Limb (tissue), 2 donors: ENCODE measurements around the gene RNF215.

ENCODE experiments used
- DNase-seq, 2 donors: peaks; one replicate each; pipeline ENCODE4 v3.0.0-alpha.2; 2016; ENCODE audit errors: extremely low spot score in 2 of 2

RNF215 gene

DNA sequence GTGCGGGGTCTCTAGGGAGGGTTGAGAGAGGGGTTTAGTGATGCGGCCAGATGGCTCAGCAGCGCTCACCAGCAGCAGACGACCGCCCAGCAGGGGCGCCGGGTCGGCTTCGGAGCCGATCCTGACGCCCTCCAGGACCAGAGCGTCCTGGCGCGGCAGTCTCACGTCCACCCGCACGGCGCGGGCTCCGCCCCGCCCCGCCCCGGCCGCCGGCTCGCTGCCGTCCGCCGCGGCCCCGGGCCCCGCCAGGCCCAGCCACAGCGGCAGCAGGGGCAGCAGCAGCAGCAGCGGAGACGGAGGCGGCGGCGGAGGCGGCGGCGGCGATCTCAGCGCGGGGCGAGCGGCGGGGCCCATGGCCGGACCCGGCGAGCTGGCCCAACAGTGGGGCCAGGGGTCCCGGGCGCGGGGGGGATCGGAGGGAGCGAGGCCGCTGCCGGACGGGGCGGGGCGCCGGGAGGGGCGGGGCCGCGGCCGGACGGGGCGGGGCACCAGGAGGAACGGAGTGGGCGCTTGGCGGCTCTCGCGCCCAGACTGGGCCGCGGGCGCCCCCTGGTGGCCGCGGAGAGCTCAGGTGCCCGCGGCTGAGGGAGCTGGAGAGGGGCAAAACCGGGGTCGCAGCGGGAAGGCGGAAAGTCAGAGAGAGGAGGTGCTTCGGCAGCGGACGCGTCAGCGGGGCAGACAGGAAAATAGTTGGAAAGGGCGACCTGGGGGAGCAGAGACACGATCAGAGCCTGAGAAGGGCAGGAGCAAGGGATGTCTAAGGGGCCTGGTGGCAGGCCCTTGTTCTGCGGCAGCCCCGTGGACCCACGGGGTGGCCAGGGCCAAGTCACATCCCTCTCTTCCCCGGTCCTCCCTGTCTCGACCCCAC, at the start of gene RNF215:
Gene RNF215, minus strand, starts transcription at position 452 of the 868 bp plus-strand sequence. Its CDS starts 98 bp downstream, at position 354.
- DNase-seq, result peak; percentile 87 to 93

DNA sequence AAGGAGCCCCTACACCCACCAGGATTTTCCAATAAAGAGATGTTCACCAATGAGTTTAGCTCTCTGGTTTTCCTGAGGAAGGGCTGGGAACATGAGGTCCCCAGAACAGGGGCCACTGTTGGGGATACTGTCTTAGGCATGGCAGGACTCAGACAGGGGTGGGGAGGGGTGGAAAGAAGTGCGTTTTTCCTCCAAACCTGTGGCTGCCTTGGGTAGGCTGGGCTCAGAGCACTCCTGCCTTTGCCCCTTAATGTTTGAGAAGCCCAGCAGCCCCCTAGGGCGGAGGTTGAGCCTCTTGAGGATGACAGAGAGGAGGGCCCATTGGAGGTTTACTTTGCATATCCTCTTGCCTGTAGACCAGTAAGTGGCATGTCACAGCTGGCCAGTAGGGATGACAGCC, 49.0 kb upstream of the RNF215 start:
- DNase-seq, result no peak

DNA sequence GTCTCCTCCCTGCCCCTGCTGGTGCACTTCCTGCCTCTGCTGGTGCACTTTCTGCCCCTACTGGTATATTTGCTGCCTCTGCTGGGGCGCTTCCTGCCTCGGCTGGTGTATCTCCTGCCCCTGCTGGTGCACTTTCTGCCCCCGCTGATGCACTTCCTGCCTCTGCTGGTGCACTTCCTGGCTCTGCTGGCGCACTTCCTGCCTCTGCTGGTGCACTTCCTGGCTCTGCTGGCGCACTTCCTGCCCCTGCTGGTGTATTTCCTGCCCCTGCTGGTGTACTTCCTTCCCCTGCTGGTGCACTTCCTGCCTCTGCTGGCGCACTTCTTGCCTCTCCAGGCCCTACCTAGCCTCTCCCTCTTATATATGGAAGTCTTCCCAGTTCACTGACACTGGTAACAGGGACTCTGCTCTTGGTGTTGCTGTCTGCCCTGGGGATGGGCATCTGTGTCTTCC, 48.5 kb upstream of the RNF215 start:
- DNase-seq, result no peak

DNA sequence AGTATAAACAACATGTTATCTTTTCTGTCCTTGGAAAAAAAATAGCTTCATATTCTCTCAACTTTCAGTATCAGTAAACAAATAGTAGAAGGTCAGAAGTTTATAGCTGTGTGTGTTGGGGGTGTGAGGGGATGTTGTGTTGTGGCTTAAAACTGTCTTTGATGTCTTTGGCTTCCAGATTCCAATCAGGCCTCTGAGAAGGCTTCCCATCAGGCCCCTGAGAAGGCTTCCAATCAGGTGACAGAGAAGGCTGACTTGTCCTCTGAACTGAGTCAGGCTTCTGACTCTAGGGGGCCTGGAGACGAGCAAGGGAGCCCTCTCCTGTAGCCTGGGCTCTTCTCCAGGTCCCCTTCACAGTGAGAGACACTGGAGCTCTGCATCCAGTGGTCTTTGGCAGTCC, 47.6 kb upstream of the RNF215 start:
- DNase-seq, result no peak

DNA sequence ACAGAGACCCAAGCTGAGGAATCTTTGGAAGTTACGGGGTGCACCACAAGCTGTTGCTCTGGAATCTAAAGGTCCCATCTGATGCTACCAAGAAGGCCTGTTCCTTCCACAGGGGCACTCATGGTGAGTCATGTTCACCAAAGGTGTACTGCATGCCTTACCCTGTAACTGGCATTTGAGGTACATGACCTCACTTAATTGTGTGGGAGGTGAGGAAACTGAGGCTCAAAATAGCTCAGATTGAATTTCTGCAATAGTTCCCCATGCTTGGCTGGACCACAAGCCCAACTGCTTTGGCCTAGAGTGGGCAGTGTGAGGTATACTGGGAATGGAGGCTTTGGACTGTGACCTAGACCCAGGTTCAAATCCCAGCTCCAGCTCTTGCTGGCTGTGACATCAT, 46.6 kb upstream of the RNF215 start:
- no peak for DNase-seq

DNA sequence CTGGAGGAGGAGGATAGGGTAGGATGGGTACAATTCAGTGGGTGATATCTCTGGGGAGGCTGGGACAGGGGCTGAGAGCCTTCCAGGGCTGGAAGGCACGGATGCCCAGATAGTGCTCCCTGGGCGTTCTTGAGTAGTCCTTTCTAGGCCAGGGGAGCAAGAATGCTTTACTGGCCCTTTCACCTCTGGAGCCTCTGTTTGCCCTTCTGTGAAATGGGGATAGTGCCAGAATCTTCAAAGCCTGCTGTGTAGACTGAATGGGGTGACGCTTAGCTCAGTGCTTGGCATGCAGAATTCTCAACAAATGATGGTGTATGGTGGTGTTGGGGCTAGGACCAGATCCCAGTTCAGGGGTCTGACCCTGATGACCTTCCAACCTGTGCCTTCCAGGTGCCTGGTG, 46.0 kb upstream of the RNF215 start:
- no peak for DNase-seq

DNA sequence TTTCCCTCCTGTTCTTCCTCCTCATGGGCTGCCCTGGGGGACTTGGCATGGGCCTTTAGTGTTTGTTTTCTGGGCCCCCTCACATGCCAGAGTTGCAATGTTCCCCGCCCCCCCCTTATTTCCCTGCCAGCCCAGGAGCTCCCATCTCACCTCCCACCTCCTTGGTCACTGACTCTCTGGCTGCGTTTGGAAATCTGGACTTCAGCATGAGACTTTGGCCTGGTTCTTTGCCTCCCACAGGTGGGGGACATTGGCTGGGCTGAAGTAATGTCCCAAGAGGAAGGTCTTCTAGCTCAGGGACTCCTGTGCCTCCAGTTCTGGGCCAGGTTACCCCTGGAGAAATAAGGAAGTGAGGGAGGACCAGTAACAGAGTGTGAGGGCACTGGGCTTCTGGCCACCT, 45.3 kb upstream of the RNF215 start:
- no peak for DNase-seq

DNA sequence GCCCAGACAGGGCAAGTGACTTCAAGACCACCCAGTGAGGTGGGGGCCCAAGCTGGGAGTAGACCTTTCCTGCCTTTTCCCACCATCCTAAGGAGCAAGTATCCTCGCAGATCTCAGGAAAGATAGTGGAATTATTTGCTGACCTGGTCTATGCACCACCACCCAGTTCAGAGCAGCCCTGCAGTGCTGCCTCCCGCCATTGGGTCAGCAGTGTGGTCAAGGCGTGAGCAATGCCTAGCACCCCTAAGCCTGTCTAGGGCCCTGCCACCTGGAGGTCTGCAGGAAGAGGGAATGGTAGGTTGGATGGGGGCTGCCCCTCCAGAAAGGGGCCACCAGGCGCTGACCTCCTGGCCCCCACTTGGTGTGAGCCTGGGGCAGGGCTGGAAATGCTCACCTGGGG, 44.9 kb upstream of the RNF215 start:
- DNase-seq, result no peak

DNA sequence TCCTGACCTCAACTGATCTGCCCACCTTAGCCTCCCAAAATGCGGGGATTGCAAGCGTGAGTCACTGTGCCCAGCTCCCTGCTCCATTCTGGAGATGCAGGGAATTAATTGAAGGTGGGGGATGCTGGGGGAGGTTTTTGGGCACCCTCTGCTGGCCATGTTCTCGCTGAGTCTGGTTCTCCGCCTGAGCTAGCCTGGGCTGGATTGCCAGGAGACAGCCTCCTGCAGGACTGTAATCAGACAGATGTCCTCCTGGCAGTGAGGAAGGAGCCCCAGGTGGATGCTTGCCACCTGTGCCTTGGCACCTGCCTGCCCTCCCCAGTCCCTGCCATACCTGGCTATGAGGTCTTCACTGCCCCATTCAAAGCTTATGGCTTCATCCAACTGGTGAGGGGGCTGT, 43.7 kb upstream of the RNF215 start:
- DNase-seq, result no peak

DNA sequence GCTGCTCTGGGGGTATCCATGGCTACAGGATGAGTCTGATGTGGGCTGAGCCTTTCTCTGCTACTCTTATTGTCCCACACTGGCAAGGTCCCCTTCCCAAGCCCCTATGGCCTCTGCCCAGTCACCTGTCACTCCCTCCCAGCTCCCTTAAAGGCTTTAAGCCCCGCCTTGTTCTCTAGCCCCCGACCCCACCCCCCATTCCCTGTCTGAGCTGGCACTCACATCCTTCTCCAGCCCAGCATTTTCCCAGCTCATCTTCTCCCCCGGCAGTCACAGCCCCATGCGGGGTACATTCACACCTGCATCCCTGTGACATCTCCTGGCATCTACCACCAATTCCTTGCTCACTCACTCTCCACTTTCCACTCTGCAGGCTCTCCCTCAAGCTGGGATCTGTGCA, 42.7 kb upstream of the RNF215 start:
- no peak for DNase-seq

DNA sequence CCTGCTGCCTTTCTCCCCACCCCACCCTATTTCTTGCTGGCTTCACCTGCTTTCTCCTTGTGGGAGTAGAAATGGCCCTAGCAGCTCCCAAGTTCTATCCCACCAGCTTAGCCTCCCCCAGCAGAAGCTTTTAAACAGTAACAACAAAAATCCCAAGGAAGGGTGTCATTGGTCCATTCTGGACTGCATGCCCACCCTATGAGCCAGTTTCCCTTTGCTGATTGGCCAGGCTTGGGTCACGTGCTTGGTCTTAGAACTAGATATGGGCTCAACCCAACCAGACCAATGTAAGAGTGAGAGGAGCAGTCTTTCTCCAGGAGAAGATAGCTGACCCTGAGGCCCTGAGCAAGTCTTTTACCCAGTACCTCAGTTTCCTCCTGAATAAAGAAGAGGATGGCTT, 40.7 kb upstream of the RNF215 start:
- DNase-seq, result no peak

DNA sequence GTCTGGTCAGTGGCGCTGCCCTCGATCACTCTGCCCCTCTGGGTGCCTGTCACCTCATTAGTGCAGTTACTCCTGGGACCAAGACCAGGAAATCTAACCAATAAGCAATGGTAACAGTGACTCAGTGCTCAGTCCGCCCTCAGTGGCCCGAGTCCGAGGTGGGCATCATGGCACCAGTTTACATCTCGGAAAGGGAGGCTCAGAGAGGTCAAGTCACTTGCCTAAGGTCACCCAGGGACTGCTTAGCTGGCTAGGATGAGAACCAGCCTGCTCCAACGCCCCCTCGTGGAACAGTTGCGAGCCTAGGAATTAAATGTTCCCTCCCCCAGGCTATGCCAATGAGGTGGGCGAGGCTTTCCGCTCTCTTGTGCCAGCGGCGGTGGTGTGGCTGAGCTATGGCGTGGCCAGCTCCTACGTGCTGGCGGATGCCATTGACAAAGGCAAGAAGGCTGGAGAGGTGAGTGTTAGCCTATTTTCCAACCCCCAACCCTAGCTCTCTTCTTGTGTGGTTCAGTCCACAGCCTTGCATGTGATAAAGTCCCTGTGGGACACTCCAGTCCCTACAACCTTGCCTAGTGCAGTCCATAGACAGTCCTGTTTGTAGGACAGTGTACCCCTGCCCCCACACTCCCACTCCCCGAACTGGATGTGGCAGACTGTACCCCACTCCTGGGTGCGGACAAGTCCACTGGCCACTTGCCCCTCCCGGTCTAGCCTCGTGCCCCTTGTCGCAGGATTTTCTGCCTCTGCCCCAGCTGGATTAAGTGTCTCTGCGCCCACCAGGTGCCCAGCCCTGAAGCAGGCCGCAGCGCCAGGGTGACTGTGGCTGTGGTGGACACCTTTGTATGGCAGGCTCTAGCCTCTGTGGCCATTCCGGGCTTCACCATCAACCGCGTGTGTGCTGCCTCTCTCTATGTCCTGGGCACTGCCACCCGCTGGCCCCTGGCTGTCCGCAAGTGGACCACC, 39.5 kb upstream of the RNF215 start:
- peak; percentile 55 to 76 for DNase-seq

DNA sequence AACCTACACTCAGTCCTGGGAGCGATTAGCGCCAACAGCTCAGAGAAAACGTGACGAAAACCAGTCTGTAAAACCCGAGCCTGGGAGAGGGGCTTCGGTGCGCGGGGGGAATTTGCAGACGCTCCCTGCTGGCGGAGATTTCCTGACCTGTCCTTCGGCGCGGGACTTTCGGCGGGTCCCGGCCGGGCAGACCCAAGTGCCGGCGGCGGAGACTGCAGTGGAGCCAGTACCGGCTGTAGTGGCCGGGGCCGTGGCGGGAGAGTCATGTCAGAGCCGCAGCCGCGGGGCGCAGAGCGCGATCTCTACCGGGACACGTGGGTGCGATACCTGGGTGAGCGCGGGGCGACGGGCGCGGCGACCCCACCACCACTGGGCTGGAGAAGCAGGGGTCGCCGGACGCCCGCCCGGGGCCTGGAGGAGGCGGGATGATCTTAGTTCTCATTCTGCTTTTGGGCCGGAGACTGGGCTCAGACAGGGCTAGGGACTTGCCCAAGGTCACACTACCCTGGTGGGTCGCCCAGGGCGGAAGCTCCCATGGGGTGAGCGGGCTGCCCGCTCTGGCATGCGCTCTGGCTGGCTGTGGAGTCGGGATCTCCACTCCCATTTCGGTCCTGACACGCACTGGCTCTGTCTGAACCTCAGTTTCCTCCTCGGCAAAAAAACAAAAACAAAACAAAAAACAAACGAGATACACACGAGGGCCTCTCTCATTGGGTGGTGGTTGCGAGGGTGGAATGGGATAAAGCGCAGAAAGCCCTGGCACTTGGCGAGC, 38.6 kb upstream of the RNF215 start, which contains the start of gene MTFP1:
Gene MTFP1, plus strand, starts transcription at position 153 of the 772 bp plus-strand sequence. Its CDS starts 112 bp downstream, at position 265.
- peak; percentile 70 to 83 for DNase-seq

DNA sequence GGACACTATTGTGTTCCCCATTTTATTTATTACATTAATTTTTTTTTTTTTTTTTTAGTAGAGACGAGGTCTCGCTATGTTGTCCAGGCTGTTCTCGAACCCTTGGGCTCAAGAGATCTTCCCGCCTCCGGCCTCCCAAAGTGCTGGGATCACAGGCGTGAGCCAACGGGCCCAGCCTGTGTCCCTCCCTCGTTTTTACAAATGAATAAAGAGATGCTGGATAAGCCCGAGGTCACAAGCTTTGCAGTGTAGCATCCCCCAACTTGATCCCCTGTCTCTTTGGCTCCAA, 38.1 kb upstream of the RNF215 start:
- no peak for DNase-seq

DNA sequence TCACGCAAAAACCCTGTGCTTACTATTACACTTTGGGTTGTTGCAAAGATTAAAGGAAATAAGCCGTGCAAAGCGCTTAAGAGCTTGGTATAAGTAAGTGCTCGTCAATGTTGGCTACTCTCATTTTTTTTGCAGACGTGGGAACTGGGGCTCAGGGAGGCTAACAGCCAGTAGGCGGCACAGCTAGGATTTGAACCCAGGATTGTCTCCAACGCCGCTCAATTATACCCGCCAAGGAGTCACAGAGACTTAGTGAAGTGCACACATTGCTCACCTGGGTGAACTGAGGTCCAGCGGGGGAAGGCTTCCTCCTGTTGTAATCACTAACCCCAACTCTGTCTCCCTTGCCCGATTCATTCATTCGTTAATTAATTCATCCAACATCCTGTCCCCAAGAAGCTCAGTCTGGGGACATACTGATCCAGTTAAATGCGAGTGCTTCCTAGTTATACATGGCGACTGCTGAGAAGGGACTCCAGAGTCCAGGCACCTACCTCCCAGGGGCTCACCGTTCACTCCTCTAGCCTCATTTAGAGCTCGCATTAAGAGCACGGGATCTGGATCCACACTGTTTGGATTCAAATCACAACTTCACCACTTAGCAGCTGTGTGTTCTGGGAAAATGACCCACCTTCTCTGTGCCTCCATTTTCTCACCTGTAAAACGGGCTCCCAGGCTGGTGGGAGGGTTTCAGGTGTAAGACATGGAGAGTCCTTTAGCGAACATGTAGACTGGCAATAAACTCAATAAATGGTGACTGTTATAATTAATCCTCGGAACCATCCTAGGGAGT, 37.5 kb upstream of the RNF215 start:
- DNase-seq, result no peak

DNA sequence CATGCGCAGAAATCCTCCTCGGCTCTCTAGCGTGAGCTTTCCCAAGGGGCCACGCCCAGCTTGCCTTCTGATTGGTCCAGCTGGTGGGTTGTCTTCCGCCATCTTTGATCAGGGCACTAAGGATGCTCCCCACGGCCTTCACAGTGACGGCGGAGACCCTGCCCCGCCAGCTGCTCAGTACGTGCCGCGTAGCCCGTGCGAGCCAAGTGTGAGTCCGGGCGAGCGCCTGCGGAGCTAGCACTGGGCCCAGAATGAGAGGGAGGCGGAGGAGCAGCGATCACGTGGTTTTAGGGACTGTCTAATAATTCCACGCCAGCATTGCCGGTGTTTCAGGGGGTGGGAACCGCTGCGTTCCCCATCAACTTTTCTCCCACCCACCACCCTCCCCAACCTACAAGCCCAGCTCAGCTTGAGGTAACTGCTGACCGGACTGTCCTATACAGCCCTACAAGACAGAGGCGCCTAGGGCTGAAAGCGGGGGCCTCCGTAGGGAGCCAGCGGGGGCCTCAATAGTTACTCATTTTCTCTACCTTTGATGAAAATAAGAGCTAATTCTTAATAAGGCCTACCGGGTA, 36.8 kb upstream of the RNF215 start:
- DNase-seq, result peak; percentile 99

DNA sequence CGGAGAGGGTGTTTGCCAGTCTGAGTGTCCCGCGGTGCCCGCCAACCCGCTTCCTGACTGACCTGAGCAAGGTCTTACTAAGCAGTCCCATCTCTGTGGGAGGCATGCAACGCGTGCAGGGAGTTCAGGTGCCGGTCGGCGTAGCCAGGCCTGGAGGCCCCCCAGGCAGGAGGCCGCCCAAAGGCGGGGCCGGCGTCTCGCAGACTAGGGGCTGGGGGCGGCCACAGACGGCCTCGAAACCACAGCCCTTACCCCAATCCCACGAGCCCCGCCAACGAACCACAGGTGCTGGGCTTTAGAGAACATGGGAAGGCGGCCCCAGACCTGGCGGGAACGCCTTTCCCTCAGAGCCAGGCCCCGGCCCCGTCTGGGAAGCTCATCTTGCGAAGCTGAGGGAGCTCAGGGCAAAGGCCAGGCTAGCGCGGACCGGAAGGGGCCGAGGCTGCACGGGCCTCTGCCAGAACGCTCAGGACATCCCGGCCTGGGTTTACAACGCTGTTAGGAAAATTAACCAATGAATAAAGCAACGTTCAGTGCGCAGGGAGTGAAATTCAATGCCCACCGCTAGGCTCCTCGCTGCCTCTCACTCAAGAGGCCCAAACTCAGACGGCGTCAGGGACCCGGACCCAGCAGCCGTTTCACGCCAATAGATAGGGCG, 36.2 kb upstream of the RNF215 start:
- no peak for DNase-seq

DNA sequence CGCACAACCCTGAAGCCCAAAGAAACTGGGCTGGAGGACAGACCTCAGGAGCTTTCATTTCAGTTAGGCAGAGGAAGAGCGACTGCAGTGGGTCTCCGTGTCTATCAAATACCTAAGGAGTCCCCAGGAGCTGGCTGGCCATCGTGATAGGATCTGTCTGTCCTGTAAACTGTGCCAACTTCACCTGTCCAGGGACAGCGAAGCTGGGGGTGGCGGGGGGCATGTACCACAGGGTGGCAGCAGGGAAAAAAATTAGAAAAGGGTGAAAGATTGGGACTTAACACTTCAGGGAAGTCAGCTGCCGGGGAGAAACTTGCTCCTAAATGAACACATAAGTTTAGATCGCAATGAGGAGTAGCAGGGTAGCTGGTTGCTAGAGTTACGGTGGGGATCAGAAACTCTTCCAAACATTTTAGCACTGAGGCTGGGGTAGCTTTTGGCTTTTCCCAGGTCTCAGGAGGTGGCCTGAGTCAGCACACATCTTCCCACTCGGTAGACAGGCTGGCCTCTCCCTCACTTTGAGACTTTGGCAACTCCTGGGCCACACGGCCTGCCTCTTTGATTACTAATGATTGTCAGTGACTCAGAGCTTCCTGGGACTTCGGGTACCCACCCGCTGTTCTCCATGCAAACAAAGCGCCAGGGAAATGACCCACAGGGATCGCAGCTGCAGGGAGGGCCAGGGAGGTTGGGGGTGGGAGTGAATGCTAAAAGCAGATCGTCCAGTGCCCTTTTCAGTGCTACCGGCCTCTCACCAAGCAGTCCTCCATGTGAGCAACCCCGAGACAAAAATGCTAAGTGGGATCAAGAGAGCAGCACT, 35.5 kb upstream of the RNF215 start:
- peak in 1 of 2 donors; percentile 13 for DNase-seq
